Mucosa of rectum (tissue), 2 donors: ENCODE results near the gene ARHGAP15.

Source experiments
- H3K27ac ChIP-seq, 2 donors: one replicate each; pipeline ENCODE4 v1.7.0; 2013; ENCODE audit warnings: inconsistent platforms in 2 of 2, low read depth in 2 of 2, low read length in 2 of 2
- H3K27me3 ChIP-seq, 2 donors: one replicate each; pipeline ENCODE4 v1.7.0; 2013; ENCODE audit warnings: low read length in 2 of 2; ENCODE audit not compliant: control insufficient read depth in 2 of 2, insufficient read depth in 2 of 2
- H3K36me3 ChIP-seq, 2 donors: one replicate each; pipeline ENCODE4 v1.7.0; 2013; ENCODE audit warnings: low read length in 2 of 2; ENCODE audit not compliant: control insufficient read depth in 2 of 2, insufficient read depth in 2 of 2
- H3K4me1 ChIP-seq, 2 donors: one replicate each; pipeline ENCODE4 v1.7.0; 2013; ENCODE audit warnings: low read length in 2 of 2, mild to moderate bottlenecking in 1 of 2; ENCODE audit not compliant: control insufficient read depth in 2 of 2, insufficient read depth in 2 of 2
- H3K4me3 ChIP-seq, 2 donors: one replicate each; pipeline ENCODE4 v1.7.0; 2013; ENCODE audit warnings: low read length in 2 of 2
- H3K9ac ChIP-seq, 2 donors: one replicate each; pipeline ENCODE4 v1.7.0; 2013; ENCODE audit warnings: low read length in 2 of 2, low read depth in 1 of 2, mild to moderate bottlenecking in 1 of 2
- H3K9me3 ChIP-seq, 2 donors: one replicate each; pipeline ENCODE4 v1.7.0; 2013; ENCODE audit warnings: low read length in 2 of 2; ENCODE audit not compliant: control insufficient read depth in 2 of 2
- donor health status: healthy.
- donor health status: Normal muscosa, but diverticular disease.

The ARHGAP15 gene

GRCh38 chr2:143594161-143594560 lies 464.9 kb downstream of the ARHGAP15 start:
- H3K4me3 ChIP-seq, result no peak overlapping the region
- H3K36me3 ChIP-seq, result no peaks in the 10 kb centered on the region
- no peaks in the 10 kb centered on the region for H3K4me1 ChIP-seq
- no peaks in the 10 kb centered on the region for H3K27me3 ChIP-seq
- H3K9me3 ChIP-seq, result no peaks in the 10 kb centered on the region
- no peak overlapping the region for H3K9ac ChIP-seq
- H3K27ac ChIP-seq, result no peak overlapping the region

- no peaks in the 10 kb centered on the region for H3K27me3 ChIP-seq
- H3K27ac ChIP-seq, result no peak overlapping the region
- H3K36me3 ChIP-seq, result no peaks in the 10 kb centered on the region
- H3K9ac ChIP-seq, result no peak overlapping the region
- no peaks in the 10 kb centered on the region for H3K9me3 ChIP-seq
- H3K4me3 ChIP-seq, result no peak overlapping the region
- no peaks in the 10 kb centered on the region for H3K4me1 ChIP-seq
Measured at GRCh38 chr2:143594745-143595144, 465.5 kb downstream of the ARHGAP15 start.

- Histone ChIP-seq H3K27ac (no peak overlapping the region), H3K9me3 (no peaks in the 10 kb centered on the region), H3K4me3 (no peak overlapping the region), H3K36me3 (no peaks in the 10 kb centered on the region), H3K4me1 (no peaks in the 10 kb centered on the region), H3K27me3 (no peaks in the 10 kb centered on the region), H3K9ac (no peak overlapping the region)
Measured at GRCh38 chr2:143600116-143600515, 470.9 kb downstream of the ARHGAP15 start.

GRCh38 chr2:143601828-143602227 lies 472.6 kb downstream of the ARHGAP15 start:
- no peak overlapping the region for H3K9ac ChIP-seq
- H3K4me3 ChIP-seq, result no peak overlapping the region
- H3K9me3 ChIP-seq, result no peaks in the 10 kb centered on the region
- no peaks in the 10 kb centered on the region for H3K4me1 ChIP-seq
- no peaks in the 10 kb centered on the region for H3K27me3 ChIP-seq
- H3K27ac ChIP-seq, result no peak overlapping the region
- no peaks in the 10 kb centered on the region for H3K36me3 ChIP-seq

- no peaks in the 10 kb centered on the region for H3K27me3 ChIP-seq
- H3K4me3 ChIP-seq, result no peak overlapping the region
Measured at GRCh38 chr2:143603035-143603655, 473.9 kb downstream of the ARHGAP15 start.

GRCh38 chr2:143603846-143604565 lies 474.8 kb downstream of the ARHGAP15 start:
- no peak overlapping the region for H3K9ac ChIP-seq
- H3K36me3 ChIP-seq, result no peaks in the 10 kb centered on the region
- H3K4me3 ChIP-seq, result no peak overlapping the region
- no peaks in the 10 kb centered on the region for H3K27me3 ChIP-seq
- H3K27ac ChIP-seq, result no peak overlapping the region
- H3K4me1 ChIP-seq, result no peaks in the 10 kb centered on the region
- no peaks in the 10 kb centered on the region for H3K9me3 ChIP-seq

More at GRCh38 chr2:143603035-143603655, 473.9 kb downstream of the ARHGAP15 start:
- Histone ChIP-seq H3K9ac (no peak overlapping the region), H3K36me3 (no peaks in the 10 kb centered on the region), H3K4me1 (no peaks in the 10 kb centered on the region), H3K27ac (no peak overlapping the region), H3K9me3 (no peaks in the 10 kb centered on the region)

GRCh38 chr2:143604566-143604959 lies 475.3 kb downstream of the ARHGAP15 start:
- Histone ChIP-seq H3K27me3 (no peaks in the 10 kb centered on the region), H3K27ac (no peak overlapping the region), H3K4me3 (no peak overlapping the region), H3K4me1 (no peaks in the 10 kb centered on the region), H3K9ac (no peak overlapping the region), H3K9me3 (no peaks in the 10 kb centered on the region), H3K36me3 (no peaks in the 10 kb centered on the region)

- Histone ChIP-seq H3K9me3 (no peaks in the 10 kb centered on the region), H3K27ac (no peak overlapping the region), H3K4me1 (no peaks in the 10 kb centered on the region), H3K9ac (no peak overlapping the region), H3K27me3 (no peaks in the 10 kb centered on the region), H3K36me3 (no peaks in the 10 kb centered on the region), H3K4me3 (no peak overlapping the region)
Measured at GRCh38 chr2:143607231-143608062, 478.2 kb downstream of the ARHGAP15 start.

- no peak overlapping the region for H3K9ac ChIP-seq
- no peak overlapping the region for H3K4me3 ChIP-seq
- H3K4me1 ChIP-seq, result no peaks in the 10 kb centered on the region
- no peak overlapping the region for H3K27ac ChIP-seq
- H3K36me3 ChIP-seq, result no peaks in the 10 kb centered on the region
- no peaks in the 10 kb centered on the region for H3K9me3 ChIP-seq
- H3K27me3 ChIP-seq, result no peaks in the 10 kb centered on the region
Measured at GRCh38 chr2:143608063-143608423, 478.8 kb downstream of the ARHGAP15 start.

- H3K27me3 ChIP-seq, result no peaks in the 10 kb centered on the region
- no peak overlapping the region for H3K9ac ChIP-seq
- H3K27ac ChIP-seq, result no peak overlapping the region
- H3K36me3 ChIP-seq, result no peaks in the 10 kb centered on the region
- H3K9me3 ChIP-seq, result no peaks in the 10 kb centered on the region
- no peak overlapping the region for H3K4me3 ChIP-seq
- no peaks in the 10 kb centered on the region for H3K4me1 ChIP-seq
Measured at GRCh38 chr2:143608758-143609157, 479.5 kb downstream of the ARHGAP15 start.
